ENCODE measurements around the gene CACNB3.

The CACNB3 gene

GRCh38 chr12:48817873-48818830 is at the start of gene CACNB3:
TSS of gene CACNB3 (plus strand) at chr12:48818496. CDS start at chr12:48818930, 434 bp downstream.
- H3K4me1 Mint-ChIP-seq: peaks cover 28% of the 10 kb centered on the region
- DNase-seq (peak; percentile 81), ATAC-seq (peak; percentile 44)
- no peaks in the 10 kb centered on the region for H3K9me3 Mint-ChIP-seq
- H3K27me3 Mint-ChIP-seq: peaks cover 30% of the 10 kb centered on the region
- H3K4me3 Mint-ChIP-seq: peak within 1 kb of the TSS; percentile 82
- no peaks in the 10 kb centered on the region for H3K36me3 Mint-ChIP-seq (ENCODE audit: low read depth)
- no peak within 1 kb of the TSS for H3K27ac Mint-ChIP-seq

GRCh38 chr12:48768736-48769135 is 49.6 kb upstream of the CACNB3 start:
- H3K36me3 Mint-ChIP-seq (ENCODE audit: low read depth): no peaks in the 10 kb centered on the region
- H3K4me3 Mint-ChIP-seq: no peak overlapping the region
- H3K9me3 Mint-ChIP-seq: no peaks in the 10 kb centered on the region
- no peak overlapping the region for H3K27ac Mint-ChIP-seq
- ATAC-seq (no peak), DNase-seq (no peak)
- H3K4me1 Mint-ChIP-seq: peaks cover 12% of the 10 kb centered on the region
- H3K27me3 Mint-ChIP-seq: peaks cover 7% of the 10 kb centered on the region

GRCh38 chr12:48770756-48771155 is 47.5 kb upstream of the CACNB3 start:
- Mint-ChIP-seq H3K27ac (no peak overlapping the region), H3K4me1 (peaks cover 7% of the 10 kb centered on the region), H3K36me3 (ENCODE audit: low read depth) (no peaks in the 10 kb centered on the region), H3K9me3 (no peaks in the 10 kb centered on the region), H3K4me3 (no peak overlapping the region), H3K27me3 (peaks cover 2% of the 10 kb centered on the region)
- DNase-seq: no peak
- no peak for ATAC-seq

DNA sequence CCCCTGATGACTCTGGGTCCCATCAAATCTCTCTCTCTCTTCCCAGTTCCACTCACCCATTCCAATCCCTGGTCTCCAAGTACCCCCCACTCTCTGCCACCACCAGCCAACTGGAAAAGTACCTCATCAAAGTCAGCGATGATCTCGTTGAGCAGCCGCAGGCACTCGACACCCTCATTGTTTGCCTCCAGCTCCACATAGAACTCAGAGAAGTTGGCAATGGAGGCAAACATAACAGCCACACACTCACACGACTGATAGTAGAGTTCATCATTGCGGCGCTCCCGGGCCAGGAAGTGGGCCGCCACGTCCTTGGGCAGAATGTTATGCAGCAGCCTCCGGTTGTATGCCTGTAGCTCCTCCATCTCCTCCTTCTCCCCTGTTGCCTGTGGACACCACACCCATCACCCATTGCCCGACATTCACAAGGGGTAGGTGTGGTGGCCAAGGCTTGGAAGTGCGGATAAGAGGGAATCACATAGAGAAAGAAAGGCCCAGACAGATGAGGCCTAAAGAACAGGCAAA is 46.6 kb upstream of the CACNB3 start:
- Mint-ChIP-seq H3K4me3 (no peak overlapping the region), H3K27me3 (peaks cover 2% of the 10 kb centered on the region), H3K4me1 (no peaks in the 10 kb centered on the region), H3K9me3 (no peaks in the 10 kb centered on the region), H3K36me3 (ENCODE audit: low read depth) (no peaks in the 10 kb centered on the region), H3K27ac (no peak overlapping the region)
- ATAC-seq (no peak), DNase-seq (no peak)

- Mint-ChIP-seq H3K27ac (no peak overlapping the region), H3K27me3 (no peaks in the 10 kb centered on the region), H3K36me3 (ENCODE audit: low read depth) (no peaks in the 10 kb centered on the region), H3K9me3 (no peaks in the 10 kb centered on the region), H3K4me3 (no peak overlapping the region), H3K4me1 (no peaks in the 10 kb centered on the region)
- DNase-seq: no peak
- ATAC-seq: no peak
Observed at GRCh38 chr12:48773686-48774085, 44.6 kb upstream of the CACNB3 start.

- no peaks in the 10 kb centered on the region for H3K4me1 Mint-ChIP-seq
- H3K27ac Mint-ChIP-seq: no peak overlapping the region
- H3K9me3 Mint-ChIP-seq: no peaks in the 10 kb centered on the region
- H3K36me3 Mint-ChIP-seq (ENCODE audit: low read depth): no peaks in the 10 kb centered on the region
- no peak for ATAC-seq
- H3K27me3 Mint-ChIP-seq: no peaks in the 10 kb centered on the region
- DNase-seq: no peak
- no peak overlapping the region for H3K4me3 Mint-ChIP-seq
Observed at GRCh38 chr12:48774516-48774915, 43.8 kb upstream of the CACNB3 start.

GRCh38 chr12:48775299-48775698 is 43.0 kb upstream of the CACNB3 start:
- H3K9me3 Mint-ChIP-seq: no peaks in the 10 kb centered on the region
- H3K4me1 Mint-ChIP-seq: no peaks in the 10 kb centered on the region
- H3K36me3 Mint-ChIP-seq (ENCODE audit: low read depth): no peaks in the 10 kb centered on the region
- ATAC-seq: no peak
- DNase-seq: no peak
- no peak overlapping the region for H3K27ac Mint-ChIP-seq
- H3K4me3 Mint-ChIP-seq: no peak overlapping the region
- no peaks in the 10 kb centered on the region for H3K27me3 Mint-ChIP-seq

DNA sequence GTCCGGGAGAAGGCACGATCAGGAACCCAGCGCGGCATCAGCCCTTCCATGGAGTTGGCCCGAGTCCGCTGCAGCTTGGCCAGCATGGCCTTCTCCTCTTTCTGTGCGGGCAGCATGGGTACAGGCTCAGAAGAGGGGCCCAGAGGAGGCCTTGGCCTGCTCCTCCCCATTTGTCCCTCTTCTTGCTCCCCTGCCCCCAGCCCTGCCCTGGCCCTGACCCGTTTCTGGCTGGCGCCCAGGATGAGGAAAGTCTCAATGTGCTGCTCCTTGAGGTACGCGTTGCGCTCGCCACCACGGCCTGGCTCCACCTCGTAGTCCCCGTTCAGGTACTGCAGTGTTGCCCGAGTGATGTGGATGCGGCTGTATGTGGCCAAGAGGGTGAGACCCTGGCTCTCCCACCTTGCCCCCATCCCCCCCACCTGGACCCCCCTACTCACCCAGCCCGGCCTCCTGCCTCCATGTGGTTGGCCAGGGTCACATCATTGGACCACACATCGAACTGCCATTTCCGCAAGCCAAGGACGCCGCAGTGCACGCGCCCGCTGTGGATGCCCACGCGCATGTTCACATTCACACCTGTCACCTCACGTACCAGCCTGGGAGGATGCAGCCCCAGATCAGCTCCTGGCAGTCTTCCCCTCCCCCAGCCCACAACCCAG is 42.2 kb upstream of the CACNB3 start:
- no peak for DNase-seq
- H3K9me3 Mint-ChIP-seq: no peaks in the 10 kb centered on the region
- no peaks in the 10 kb centered on the region for H3K4me1 Mint-ChIP-seq
- H3K36me3 Mint-ChIP-seq (ENCODE audit: low read depth): no peaks in the 10 kb centered on the region
- H3K27ac Mint-ChIP-seq: no peak overlapping the region
- no peak for ATAC-seq
- H3K4me3 Mint-ChIP-seq: no peak overlapping the region
- H3K27me3 Mint-ChIP-seq: no peaks in the 10 kb centered on the region

- H3K4me1 Mint-ChIP-seq: no peaks in the 10 kb centered on the region
- DNase-seq (no peak), ATAC-seq (no peak)
- H3K9me3 Mint-ChIP-seq: no peaks in the 10 kb centered on the region
- no peaks in the 10 kb centered on the region for H3K36me3 Mint-ChIP-seq (ENCODE audit: low read depth)
- no peak overlapping the region for H3K27ac Mint-ChIP-seq
- no peaks in the 10 kb centered on the region for H3K27me3 Mint-ChIP-seq
- no peak overlapping the region for H3K4me3 Mint-ChIP-seq
Observed at GRCh38 chr12:48776956-48777355, 41.3 kb upstream of the CACNB3 start.

DNA sequence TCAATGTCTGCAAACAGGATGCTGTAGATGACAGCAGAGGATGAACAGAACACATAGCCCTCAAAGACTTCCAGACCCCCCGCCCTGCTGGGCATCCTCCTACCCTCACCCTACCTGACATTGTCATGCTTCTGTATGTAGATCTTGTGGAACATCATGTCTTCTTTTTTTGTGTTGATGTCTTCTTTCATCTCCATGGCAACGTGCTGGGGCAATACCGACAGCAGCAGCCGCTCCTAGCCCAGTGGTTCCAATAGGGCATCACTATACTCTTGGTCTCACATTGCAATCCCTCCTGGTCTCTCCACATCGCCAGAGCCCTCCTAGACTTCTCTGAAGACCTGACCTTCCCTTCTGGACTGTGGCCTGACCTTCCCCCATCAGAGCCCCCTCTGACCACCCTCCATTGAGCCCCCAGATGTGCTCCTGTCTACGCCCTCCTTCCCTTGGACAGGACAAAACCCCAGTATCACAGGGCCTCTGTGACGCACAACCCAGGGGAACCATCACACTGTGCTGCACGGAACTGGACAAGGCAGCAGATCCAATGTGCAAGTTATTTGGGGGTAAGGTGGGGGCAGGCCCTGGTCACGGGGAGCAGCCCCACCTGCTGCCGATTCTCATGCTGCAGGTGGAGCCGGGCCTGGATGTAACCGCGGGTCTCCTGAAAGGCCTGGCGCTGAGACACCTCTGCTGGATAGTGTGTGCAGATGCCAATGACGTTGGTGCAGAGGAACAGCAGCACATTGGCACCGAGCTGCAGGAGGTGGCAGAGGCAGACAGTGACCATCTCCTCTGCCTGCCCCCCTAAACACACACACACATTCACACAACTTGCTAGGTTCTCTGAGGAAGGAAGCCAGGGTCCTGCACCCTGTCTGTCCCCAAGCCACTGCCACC is 40.5 kb upstream of the CACNB3 start:
- no peak overlapping the region for H3K4me3 Mint-ChIP-seq
- H3K36me3 Mint-ChIP-seq (ENCODE audit: low read depth): no peaks in the 10 kb centered on the region
- no peaks in the 10 kb centered on the region for H3K9me3 Mint-ChIP-seq
- ATAC-seq (no peak), DNase-seq (no peak)
- H3K27me3 Mint-ChIP-seq: no peaks in the 10 kb centered on the region
- no peak overlapping the region for H3K27ac Mint-ChIP-seq
- H3K4me1 Mint-ChIP-seq: no peaks in the 10 kb centered on the region

GRCh38 chr12:48779869-48780268 is 38.4 kb upstream of the CACNB3 start:
- no peak for DNase-seq
- no peak for ATAC-seq
- Mint-ChIP-seq H3K4me1 (no peaks in the 10 kb centered on the region), H3K9me3 (no peaks in the 10 kb centered on the region), H3K4me3 (no peak overlapping the region), H3K27ac (no peak overlapping the region), H3K36me3 (ENCODE audit: low read depth) (no peaks in the 10 kb centered on the region), H3K27me3 (peaks cover 8% of the 10 kb centered on the region)

DNA sequence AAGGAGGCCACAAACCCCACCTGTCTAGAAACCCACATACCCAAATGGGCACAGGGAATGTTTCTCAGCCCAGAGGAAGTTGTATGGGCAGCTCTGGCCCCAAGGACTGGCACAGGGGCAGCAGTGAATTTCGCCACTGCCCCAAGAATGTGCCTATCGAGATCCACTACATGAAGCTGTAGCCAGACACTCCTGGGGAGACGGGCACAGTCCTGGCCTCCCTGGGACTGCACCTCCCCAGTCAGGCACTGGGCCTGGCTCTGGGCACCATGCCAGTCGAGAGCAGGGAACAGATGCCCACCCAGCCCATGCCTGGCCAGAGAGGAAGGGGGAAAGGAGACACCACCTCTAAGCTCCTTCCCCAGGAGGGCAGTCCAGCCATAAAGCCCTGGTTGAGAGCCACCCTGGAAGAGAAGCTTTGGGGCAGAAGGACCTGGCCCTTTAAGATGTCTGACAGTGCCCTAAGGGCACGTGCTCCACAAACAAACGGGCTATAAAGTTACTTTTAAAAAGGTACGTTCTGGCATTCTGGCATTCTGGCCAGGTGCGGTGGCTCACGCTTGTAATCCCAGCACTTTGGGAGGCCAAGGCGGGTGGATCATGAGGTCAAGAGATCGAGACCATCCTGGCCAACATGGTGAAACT is 37.8 kb upstream of the CACNB3 start:
- Mint-ChIP-seq H3K27ac (no peak overlapping the region), H3K4me3 (no peak overlapping the region), H3K27me3 (peaks cover 12% of the 10 kb centered on the region), H3K9me3 (no peaks in the 10 kb centered on the region), H3K36me3 (ENCODE audit: low read depth) (no peaks in the 10 kb centered on the region), H3K4me1 (no peaks in the 10 kb centered on the region)
- no peak for DNase-seq
- no peak for ATAC-seq

DNA sequence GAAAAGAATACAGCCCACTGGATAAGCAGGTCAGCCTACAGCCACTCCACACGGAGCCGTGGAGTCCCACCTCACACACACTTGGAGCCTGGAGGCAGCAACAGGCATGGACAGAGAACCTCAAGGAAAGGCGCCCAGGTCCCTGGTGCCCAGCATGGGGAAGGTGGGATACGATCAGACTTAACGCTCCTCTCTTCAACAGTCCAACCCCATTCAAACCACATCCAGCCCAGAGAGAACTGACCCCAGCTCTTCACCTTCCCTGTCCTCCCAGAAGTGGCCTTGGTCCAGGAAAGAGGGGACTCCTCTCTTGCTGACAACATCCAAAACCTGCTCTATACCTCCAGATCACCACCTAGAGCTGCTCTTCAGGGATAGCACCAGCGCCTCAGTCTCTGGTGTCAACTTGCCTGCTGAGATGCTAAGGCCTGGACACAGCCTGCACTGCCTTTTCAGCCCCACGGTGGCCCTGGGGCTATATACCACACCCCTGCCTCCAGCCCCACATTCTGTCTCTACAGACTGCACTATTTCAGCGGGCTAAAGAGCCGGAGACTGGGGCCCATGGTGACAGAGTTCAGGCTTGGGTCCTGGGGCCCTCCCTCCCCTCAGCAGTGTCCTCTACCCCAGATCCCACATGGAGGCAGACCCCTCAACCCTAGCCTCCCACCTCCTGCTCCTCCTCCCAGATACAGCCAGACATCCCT is 36.4 kb upstream of the CACNB3 start:
- Mint-ChIP-seq H3K36me3 (ENCODE audit: low read depth) (no peaks in the 10 kb centered on the region), H3K4me3 (no peak overlapping the region), H3K27ac (no peak overlapping the region), H3K27me3 (peaks cover 26% of the 10 kb centered on the region), H3K4me1 (no peaks in the 10 kb centered on the region), H3K9me3 (no peaks in the 10 kb centered on the region)
- ATAC-seq (no peak), DNase-seq (no peak)

Data from activated naive CD8-positive, alpha-beta T cell treated with anti-CD3 and anti-CD28 coated beads, Interleukin-2, amount 50 U/mL, for 24 hours (primary cell).